Esophagus mucosa (tissue), 1 donor: ENCODE data around the gene PPP2R3B. TPM values are rescaled to one million over a fixed set of nuclear protein-coding genes. Genes with fewer than 3 reads are reported as not detected.
"Not testable (repeated sequence)": the region's sequence is repeated elsewhere in the genome, so short reads cannot be mapped to it uniquely, and the experiment has no call there.

Source experiments
- ATAC-seq: fragments of 200-7000 bp; cut with Tn5 transposase; one replicate; pipeline ENCODE4 v1.9.1; 2020
- total RNA-seq: library from RNA; stranded (reverse); gene quantifications from one replicate; pipeline ENCODE4 v1.2.4, GENCODE V29; 2023
- donor health status: DM: yes; HTN: yes; CAD: no.

The PPP2R3B gene
- 13.8 TPM for total RNA-seq

- ATAC-seq = peak; percentile 100
These were observed at the start of gene PPP2R3B for GRCh38 chrX:386768-387575. Gene PPP2R3B (minus strand): TSS chrX:386907. CDS start chrX:386691, 216 bp downstream.

- no peak for ATAC-seq
These were observed 48.9 kb upstream of the PPP2R3B start for GRCh38 chrX:435536-436122.

- ATAC-seq = no peak
These were observed 48.2 kb upstream of the PPP2R3B start for GRCh38 chrX:434946-435345.

GRCh38 chrX:433771-434170, 47.1 kb upstream of the PPP2R3B start:
- ATAC-seq = no peak

GRCh38 chrX:432666-433065, 46.0 kb upstream of the PPP2R3B start:
- ATAC-seq = not testable (repeated sequence)

- ATAC-seq = no peak
These were observed 44.9 kb upstream of the PPP2R3B start for GRCh38 chrX:431492-432111.

- no peak for ATAC-seq
These were observed 44.3 kb upstream of the PPP2R3B start for GRCh38 chrX:431056-431455.

- no peak for ATAC-seq
These were observed 42.6 kb upstream of the PPP2R3B start for GRCh38 chrX:429266-429825.

GRCh38 chrX:427812-428725, 41.4 kb upstream of the PPP2R3B start:
- no peak for ATAC-seq

GRCh38 chrX:426881-427280, 40.2 kb upstream of the PPP2R3B start:
- no peak for ATAC-seq

GRCh38 chrX:425056-425455, 38.3 kb upstream of the PPP2R3B start:
- no peak for ATAC-seq

GRCh38 chrX:421646-422391, 35.1 kb upstream of the PPP2R3B start:
- no peak for ATAC-seq

GRCh38 chrX:420496-421223, 34.0 kb upstream of the PPP2R3B start:
- ATAC-seq = no peak

- no peak for ATAC-seq
These were observed 32.4 kb upstream of the PPP2R3B start for GRCh38 chrX:418927-419729.

GRCh38 chrX:415498-415897, 28.8 kb upstream of the PPP2R3B start:
- not testable (repeated sequence) for ATAC-seq

GRCh38 chrX:413322-414201, 26.9 kb upstream of the PPP2R3B start:
- no peak for ATAC-seq

- ATAC-seq = no peak
These were observed 23.6 kb upstream of the PPP2R3B start for GRCh38 chrX:410296-410695.

- ATAC-seq = no peak
These were observed 18.4 kb upstream of the PPP2R3B start for GRCh38 chrX:405149-405548.

- ATAC-seq = no peak
These were observed 17.9 kb upstream of the PPP2R3B start for GRCh38 chrX:404656-405055.
